Pancreas (tissue), 10 donors: ENCODE results near the gene DEPDC5. TPM values are rescaled to one million over a fixed set of nuclear protein-coding genes. Genes with fewer than 3 reads are reported as not detected.

Source experiments
- ATAC-seq, 4 donors: fragments of 200-7000 bp; cut with Tn5 transposase; one replicate each; pipeline versions ENCODE4 v1.8.0 to v1.9.1; 2020; ENCODE audit warnings: mild to moderate bottlenecking in 4 of 4, moderate library complexity in 4 of 4
- DNase-seq, 6 donors: peaks; one replicate each; pipeline ENCODE4 v3.0.0-alpha.2; 2020
- FAIRE-seq: peaks from 2 replicates; lab custom pipeline; 2012; peaks lifted over from hg19 to GRCh38; lab: Jason Lieb, UNC
- H3K27ac ChIP-seq, 4 donors: fragments of 200-600 bp; sonication (generic); 1 replicate in 3 of 4; 2 replicates in 1 of 4; pipeline versions ENCODE4 v1.5.0 to v1.8.0; 2020
- H3K27me3 ChIP-seq, 4 donors: fragments of 200-600 bp; one replicate each; pipeline ENCODE4 v1.8.0; 2021
- H3K36me3 ChIP-seq, 3 donors: fragments of 200-600 bp; sonication (generic) in 1 of 3; one replicate each; pipeline versions ENCODE4 v1.5.0 to v1.8.0; 2020 to 2021
- H3K4me1 ChIP-seq, 3 donors: fragments of 200-600 bp; one replicate each; pipeline ENCODE4 v1.8.0; 2021
- H3K4me3 ChIP-seq, 4 donors: fragments of 200-600 bp; sonication (generic) in 2 of 4; one replicate each; pipeline versions ENCODE4 v1.5.0 to v1.8.0; 2020 to 2021
- H3K9me3 ChIP-seq, 4 donors: fragments of 200-600 bp; one replicate each; pipeline ENCODE4 v1.8.0; 2021
- CTCF ChIP-seq, 4 donors: fragments of 200-600 bp; sonication (generic) in 3 of 4; IDR thresholded peaks; one replicate each; pipeline versions ENCODE4 v1.5.0 to v1.8.0; 2021; ENCODE audit warnings: antibody characterized with exemption in 4 of 4
- WGBS, 2 donors: extraction: QIAGEN DNeasy Blood & Tissue Kit; methylation state at CpG; one replicate each; pipeline ENCODE4 v1.1.7; 2013; 5-methylcytosine and 5-hydroxymethylcytosine counted together
- intact Hi-C, 3 donors: fragments of 100-400 bp; cut with DNase I; formaldehyde crosslinking; loops; one replicate each; pipeline versions ENCODE4 v1.11.1 to v1.14.2; 2022
- polyA plus RNA-seq, 2 donors: library from polyadenylated mRNA; stranded (reverse); fragments of 200-250 nt; gene quantifications; one replicate each; pipeline ENCODE4 v1.2.3, GENCODE V29; 2013
- total RNA-seq, 6 donors: library from RNA; stranded (reverse); fragmentation: NEBNext Ultra II Directional in 4 of 6; extraction: Animal tissue kit (Norgen Biotek cat#: 25700) in 4 of 6; gene quantifications; one replicate each; pipeline versions ENCODE4 v1.2.1 to v1.2.4, GENCODE V29; 2021 to 2023
- donor health status: healthy with polysubstance abuse.
- donor health status: DM: no; HTN: no; CAD: no; lungs with moderate emphysema.
- donor health status: DM: no; HTN: no; CAD: no.
- donor health status: control.
- donor health status: control.
- donor health status: Bipolar disorder and iron deficiency.
- donor health status: DM: yes; HTN: yes; CAD: no.
- donor health status: DM: no; HTN: no; CAD: no.
- donor health status: DM: no; HTN: no; CAD: no.
- donor health status: DM: yes; HTN: yes; CAD: no.

DEPDC5 gene
- total and polyA plus RNA-seq, 8 donors, result 5.9 to 17.2 (median 9.0) TPM

- H3K27me3 ChIP-seq, result no peaks in the 10 kb centered on the region
Measured at GRCh38 chr22:31743871-31744270, 9.9 kb upstream of the DEPDC5 start.

GRCh38 chr22:31747441-31747840 lies 6.4 kb upstream of the DEPDC5 start:
- Histone ChIP-seq H3K27ac (no peak overlapping the region), H3K4me1 (peaks cover 6 to 17% (median 10%) of the 10 kb centered on the region in 3 donors), H3K36me3 (no peaks in the 10 kb centered on the region), H3K4me3 (no peak overlapping the region), H3K27me3 (no peaks in the 10 kb centered on the region), H3K9me3 (no peaks in the 10 kb centered on the region)
- DNase-seq (no peak), FAIRE-seq (no peak), ATAC-seq (no peak)
- no peak for TF ChIP-seq CTCF (IDR thresholded peaks at IDR 0.05)
- 56 to 62% methylated on average over 4 of the region's 4 CpGs for WGBS, 2 donors
- intact Hi-C loops, result no loop called here

More at GRCh38 chr22:31743871-31744270, 9.9 kb upstream of the DEPDC5 start:
- DNase-seq (no peak), FAIRE-seq (no peak), ATAC-seq (no peak)
- Histone ChIP-seq H3K9me3 (no peaks in the 10 kb centered on the region), H3K27ac (no peak overlapping the region), H3K4me3 (no peak overlapping the region), H3K4me1 (peaks cover 6 to 27% (median 13%) of the 10 kb centered on the region in 3 donors), H3K36me3 (no peaks in the 10 kb centered on the region)
- WGBS, 2 donors, result 96% methylated on average over 7 of the region's 7 CpGs
- intact Hi-C loops, result no loop called here
- no peak for TF ChIP-seq CTCF (IDR thresholded peaks at IDR 0.05)

GRCh38 chr22:31748490-31748889 lies 5.3 kb upstream of the DEPDC5 start:
- H3K36me3 ChIP-seq, result no peaks in the 10 kb centered on the region
- TF ChIP-seq CTCF (IDR thresholded peaks at IDR 0.05), result no peak
- intact Hi-C loops, result no loop called here
- H3K9me3 ChIP-seq, result no peaks in the 10 kb centered on the region
- WGBS, 2 donors, result 20 to 35% methylated on average over 2 of the region's 2 CpGs
- no peaks in the 10 kb centered on the region for H3K27me3 ChIP-seq
- DNase-seq, result no peak
- peaks cover 6 to 17% (median 10%) of the 10 kb centered on the region in 3 donors for H3K4me1 ChIP-seq
- no peak for ATAC-seq
- peak overlapping the region in 1 of 4 donors; percentile 83 for H3K4me3 ChIP-seq
- no peak for FAIRE-seq
- no peak overlapping the region for H3K27ac ChIP-seq

GRCh38 chr22:31749636-31750364 lies 4.0 kb upstream of the DEPDC5 start, which contains the start of gene PRR14L:
Gene PRR14L, minus strand, starts transcription at chr22:31750132. Its CDS starts 11,272 bp downstream, at chr22:31738860.
- Histone ChIP-seq H3K4me1 (peaks cover 9 to 23% (median 10%) of the 10 kb centered on the region in 3 donors), H3K27ac (peak within 1 kb of the TSS; percentile 66 to 88 (median 79))

More at GRCh38 chr22:31749636-31750364, 4.0 kb upstream of the DEPDC5 start, which contains the start of gene PRR14L:
- no peaks in the 10 kb centered on the region for H3K9me3 ChIP-seq
- no peaks in the 10 kb centered on the region for H3K36me3 ChIP-seq
- peak within 1 kb of the TSS; percentile 83 to 99 (median 91) for H3K4me3 ChIP-seq
- peak; percentile 82 to 90 (median 85) for ATAC-seq
- DNase-seq, result peak; percentile 97 to 99 (median 98)
- intact Hi-C loops, result no loop called here
- TF ChIP-seq CTCF (IDR thresholded peaks at IDR 0.05), result no peak
- WGBS, 2 donors, result 0% methylated on average over 60 to 62 of the region's 62 CpGs
- FAIRE-seq, result no peak
- H3K27me3 ChIP-seq, result no peaks in the 10 kb centered on the region
